ENCODE results near the gene GPR3.

GPR3 gene

GRCh38 chr1:27358928-27359313, 33.5 kb upstream of the GPR3 start:
- no peak for DNase-seq

- no peak for DNase-seq
Observed at GRCh38 chr1:27359822-27360158, 32.6 kb upstream of the GPR3 start.

GRCh38 chr1:27360159-27361043, 32.0 kb upstream of the GPR3 start:
- peak; percentile 48 for DNase-seq

- DNase-seq, result no peak
Observed at GRCh38 chr1:27361044-27361402, 31.4 kb upstream of the GPR3 start.

DNA sequence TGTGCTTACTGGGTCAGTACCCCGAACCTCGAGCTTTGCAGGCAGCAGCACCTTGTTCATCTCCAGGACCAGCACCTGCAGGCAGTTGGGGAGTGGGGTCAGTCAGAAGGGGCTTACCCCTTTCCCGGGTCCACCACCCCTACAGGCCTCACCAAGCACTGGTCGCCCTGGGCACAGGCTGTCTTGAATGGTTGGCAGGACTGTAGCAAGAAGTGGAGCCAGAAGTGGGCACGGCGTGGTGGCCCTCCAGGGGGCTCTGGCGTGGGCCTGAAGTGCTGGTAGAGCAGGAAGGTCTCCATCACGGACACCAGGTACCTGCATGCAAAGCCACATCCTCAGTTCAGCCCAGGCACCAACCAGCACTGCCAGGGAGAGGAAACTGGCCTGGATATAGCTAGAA, 30.9 kb upstream of the GPR3 start:
- DNase-seq, result no peak

GRCh38 chr1:27363766-27364695, 28.4 kb upstream of the GPR3 start:
- no peak for DNase-seq

DNA sequence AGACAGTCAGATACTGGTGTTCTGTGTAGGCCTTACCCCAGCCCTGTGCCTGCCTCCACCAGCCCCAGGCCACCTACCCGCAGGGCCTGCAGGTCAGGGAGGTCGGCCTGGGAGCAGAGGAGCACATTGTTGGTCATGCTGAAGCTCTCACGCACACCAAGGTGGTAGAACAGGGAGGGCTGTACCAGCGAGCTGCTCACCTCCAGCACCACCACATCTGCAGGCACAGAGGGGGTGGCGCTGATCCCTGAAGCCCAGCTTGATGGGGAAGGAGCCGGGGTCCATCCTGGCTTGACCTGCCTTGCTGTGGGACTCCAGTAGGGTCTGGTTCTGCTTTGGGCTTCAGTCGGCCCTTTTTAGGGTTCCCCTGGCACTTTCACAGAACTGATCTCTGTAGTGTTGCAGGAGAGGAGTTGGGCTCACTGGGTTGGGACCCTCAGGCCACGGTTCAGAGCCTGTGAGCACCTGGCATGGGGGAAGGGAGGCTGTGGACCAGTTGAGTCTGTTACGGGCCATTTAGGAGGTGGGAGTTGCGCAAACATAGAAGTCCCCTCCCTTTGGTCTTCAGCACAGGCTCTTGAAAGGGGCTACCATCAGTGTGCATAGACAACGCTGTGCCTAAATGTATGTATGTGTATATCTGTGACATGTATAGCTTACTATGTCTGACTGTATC, 27.6 kb upstream of the GPR3 start:
- no peak for DNase-seq

DNA sequence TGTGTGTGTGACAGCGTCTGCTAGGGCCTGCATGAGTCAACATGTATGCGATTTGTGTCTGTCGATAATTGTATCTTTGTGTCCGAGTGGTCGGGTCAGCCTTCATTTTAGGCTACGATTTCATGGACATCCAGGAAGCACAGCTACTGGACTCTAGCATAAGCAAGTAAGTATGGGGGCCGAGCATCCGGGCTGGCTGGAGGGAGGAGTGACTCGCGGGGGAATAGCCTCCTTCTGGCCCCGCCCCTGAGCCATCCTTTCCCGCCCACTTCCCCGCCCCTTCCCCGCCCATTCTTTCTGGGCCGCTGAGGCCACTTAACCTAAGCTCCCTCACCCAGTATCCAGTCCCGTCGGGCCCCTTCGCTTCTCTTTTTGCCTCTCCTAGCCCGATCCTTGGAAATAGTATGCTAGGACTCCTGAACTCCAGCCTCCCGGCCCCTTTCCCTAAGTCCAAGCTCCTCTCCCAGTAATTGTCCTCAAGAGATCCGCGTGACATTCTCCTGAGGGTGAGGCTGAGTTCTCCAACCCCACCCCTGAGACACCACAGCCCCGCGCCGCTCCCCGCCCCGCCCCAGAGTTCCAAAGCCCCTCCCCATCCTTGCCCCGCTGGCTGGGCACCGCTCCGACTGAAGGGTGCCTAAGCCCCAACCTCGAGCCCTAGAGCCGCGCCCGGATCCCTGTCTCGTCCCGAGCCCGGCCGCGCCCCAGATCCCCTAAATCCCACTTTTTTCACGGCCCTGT, 26.9 kb upstream of the GPR3 start:
- peak; percentile 74 for DNase-seq

DNA sequence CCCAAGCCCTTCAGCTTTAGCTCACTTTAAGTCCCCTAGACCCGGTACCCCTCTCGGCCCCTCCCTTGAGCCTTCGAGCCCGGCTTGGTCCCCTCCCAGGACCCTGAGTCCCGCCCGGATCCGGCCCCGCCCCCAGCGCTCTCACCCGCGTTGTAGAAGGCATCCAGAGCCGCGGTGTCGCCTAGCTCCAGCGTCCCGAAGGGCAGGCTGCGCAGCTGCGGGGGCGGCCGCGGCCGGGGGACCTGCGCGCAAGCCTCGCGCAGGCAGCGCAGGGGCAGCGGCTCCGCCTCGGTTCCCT, 26.4 kb upstream of the GPR3 start:
- DNase-seq, result peak; percentile 63

DNA sequence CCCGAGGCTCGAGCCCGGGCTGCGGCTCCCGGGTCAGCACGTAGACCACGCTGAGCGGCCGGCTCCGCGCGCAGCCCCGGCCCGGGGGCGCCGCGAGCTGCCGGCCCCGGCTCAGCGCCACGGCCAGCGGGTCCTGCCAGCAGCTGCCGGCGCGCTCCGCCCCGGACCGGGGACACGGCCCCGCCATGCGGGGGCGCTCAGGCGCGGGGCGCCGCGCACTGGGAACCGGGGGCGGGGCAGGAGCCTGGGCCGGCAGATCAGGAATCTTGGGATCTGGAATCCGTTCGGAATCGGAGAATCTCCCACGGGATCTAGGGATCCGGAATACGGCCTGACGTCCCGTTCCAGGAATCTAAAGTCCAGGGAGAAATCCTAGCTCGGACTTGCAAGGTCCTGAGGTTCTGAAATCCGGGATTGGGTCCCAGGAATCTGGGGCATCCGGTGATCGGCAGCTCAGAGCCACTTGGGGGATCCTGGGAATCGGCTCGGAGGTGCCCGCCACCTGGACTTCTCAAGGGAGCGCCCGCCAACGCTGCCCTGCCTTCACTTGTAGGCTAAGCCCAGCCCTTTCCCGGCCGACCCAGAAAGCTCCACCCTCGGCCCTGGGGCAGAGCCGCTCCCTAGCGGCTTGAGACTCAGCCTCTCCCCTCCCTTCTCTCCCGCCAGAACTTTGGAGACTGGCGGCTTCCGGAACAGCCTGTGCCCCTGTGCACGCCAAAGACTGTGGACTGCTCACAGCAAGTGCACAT, 25.8 kb upstream of the GPR3 start, which contains the start of gene MAP3K6:
Gene MAP3K6, minus strand, starts transcription at position 551 of the 749 bp plus-strand sequence. Its CDS starts 364 bp downstream, at position 187.
- peak; percentile 17 for DNase-seq

DNA sequence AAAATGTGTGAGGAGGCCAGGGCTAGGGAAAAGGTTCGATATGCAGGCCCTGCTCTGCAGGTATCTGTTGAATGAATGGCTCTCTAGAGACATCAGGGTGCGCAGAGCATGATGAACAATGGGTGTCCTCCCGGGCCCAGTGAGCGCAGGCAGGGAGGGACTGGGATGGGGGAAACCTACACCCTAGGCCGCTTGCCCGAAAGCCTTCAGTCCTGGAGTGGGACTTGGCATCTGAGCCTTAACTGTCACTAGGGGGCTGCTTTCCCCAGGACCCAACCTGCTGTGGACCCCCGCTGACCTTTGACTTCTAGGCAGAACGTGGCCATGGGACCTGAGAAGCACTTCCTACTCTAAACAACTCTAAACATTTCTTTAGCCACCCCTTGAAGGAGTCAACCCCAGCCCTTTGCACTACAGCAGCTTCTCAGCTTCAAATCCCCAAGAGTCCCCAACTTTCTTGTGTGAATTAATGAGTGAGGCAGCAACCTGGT, 25.2 kb upstream of the GPR3 start:
- no peak for DNase-seq

GRCh38 chr1:27368869-27369582, 23.4 kb upstream of the GPR3 start:
- no peak for DNase-seq

DNA sequence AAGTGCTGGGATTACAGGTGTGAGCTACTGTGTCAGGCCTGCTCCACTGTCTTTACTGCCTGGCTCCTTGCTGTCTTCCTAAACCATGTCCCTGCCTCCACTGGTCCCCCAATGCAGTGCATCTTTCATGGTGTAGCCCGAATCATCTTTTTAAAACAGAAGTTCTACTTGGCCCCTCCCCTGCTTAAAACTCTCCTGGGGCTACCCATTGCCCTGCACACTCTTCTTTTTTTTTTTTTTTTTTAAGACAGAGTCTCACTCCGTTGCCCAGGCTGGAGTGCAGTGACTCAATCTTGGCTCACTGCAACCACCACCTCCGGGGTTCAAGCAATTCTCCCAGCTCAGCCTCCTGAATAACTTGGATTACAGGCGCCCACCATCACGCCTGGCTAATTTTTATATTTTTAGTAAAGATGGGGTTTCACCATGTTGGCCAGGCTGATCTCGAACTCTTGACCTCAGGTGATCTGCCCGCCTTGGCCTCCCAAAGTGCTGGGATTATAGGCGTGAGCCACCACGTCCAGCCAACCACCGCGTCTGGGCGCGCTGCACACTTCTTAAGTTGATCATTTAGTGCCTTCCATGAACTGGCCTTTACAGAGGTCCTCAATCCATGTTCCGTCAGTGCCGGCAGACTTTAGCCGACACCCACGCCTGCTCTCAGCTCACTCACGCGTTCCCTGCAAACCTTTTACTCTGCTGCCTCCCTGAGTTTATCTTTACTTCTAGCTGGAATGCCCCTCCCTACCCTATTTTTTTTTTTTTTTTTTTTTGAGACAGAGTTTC, 20.2 kb upstream of the GPR3 start:
- no peak for DNase-seq

- no peak for DNase-seq
Observed at GRCh38 chr1:27372808-27373690, 19.4 kb upstream of the GPR3 start.

DNA sequence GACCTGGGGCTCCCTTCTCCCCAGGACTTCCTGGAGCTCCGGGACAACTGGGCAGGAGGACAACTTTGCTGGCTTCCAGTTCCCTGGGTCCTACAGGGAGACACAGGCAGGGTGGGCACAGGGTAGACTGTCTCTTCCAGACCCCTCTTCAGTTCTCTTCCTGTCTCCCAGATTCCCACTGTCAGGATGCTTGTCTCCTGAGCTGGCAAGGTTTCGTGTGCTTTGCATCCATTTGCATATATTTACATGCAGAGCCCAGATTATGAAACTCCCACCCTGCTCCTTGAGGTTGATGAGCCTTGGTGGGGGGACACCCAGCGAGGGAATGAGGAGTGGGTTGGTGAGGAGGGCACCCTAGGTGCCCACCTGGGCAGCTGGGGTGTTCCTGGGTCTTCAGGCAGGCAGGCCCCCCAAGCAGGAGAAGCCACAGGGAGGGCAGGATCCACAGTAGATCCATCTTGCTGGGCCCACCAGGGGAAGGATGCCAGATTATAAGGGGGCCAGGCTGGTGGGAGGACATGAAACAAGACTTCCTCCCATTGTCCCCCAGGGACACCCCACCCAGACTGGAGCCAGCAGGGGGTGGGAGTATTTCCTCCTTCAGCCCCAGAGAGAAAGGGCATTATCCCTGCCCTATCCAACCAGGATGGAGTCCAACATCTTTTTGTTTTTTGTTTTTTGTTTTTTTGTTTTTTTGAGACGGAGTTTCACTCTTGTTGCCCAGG, 17.9 kb upstream of the GPR3 start, which contains the start of gene FCN3:
Gene FCN3, minus strand, starts transcription at position 463 of the 725 bp plus-strand sequence. Its CDS starts 6 bp downstream, at position 457.
- DNase-seq, result no peak

- DNase-seq, result no peak
Observed at GRCh38 chr1:27377760-27378495, 14.5 kb upstream of the GPR3 start.

DNA sequence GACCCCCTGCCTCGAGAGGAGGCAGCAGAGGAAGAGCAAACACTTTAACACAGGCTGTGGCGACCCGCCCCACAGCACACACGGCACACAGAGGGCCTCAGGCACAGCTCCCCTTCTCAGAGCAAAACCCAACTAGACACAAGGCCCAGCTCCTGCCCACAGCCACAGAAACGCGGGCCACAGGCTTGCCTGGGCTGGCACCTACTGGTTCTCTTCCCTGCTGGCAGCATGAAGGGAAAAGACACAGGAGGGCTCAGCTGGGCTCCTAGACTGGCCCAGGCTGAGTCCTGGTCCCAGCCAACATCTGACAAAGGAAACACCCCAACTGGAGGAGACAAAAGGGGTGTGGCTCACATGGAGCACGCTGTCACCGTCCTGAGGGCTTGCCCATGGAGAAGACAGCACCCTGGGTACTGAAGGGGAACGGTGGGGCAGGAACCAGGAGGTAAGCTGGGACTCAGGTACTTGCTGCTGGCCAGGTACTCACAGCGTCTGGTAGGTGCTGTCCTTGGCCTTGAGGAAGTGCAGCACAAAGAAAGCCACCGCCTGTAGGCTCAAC, 12.8 kb upstream of the GPR3 start:
- no peak for DNase-seq
